Measurements from ENCODE around the gene CES2. TPM values are rescaled to one million over a fixed set of nuclear protein-coding genes. Genes with fewer than 3 reads are reported as not detected.

The CES2 gene
- total and polyA plus RNA-seq, 9 of the 15 experiments (the other 6 are each of a cell fraction or from before 2014, with no cell fraction given) = 2.2 to 37.9 (median 24.4) TPM

- ChIA-PET POLR2A (interaction anchor here (0.7 kb wide), 1 partner anchor 32 kb away, joined by 4 read pairs; no protein-coding TSS in a partner anchor), CTCF (ENCODE audit: low intra/inter-chr PET ratio) (no interaction called here)
- Histone ChIP-seq H3K79me2 (ENCODE audit: control insufficient read depth, insufficient read depth, low read length) (no peaks in the 10 kb centered on the region), H3K27me3 (ENCODE audit: control insufficient read depth in 2 of 2, insufficient read depth in 2 of 2, low read length in 2 of 2) (no peaks in the 10 kb centered on the region), H4K20me1 (replicated peaks; ENCODE audit: control insufficient read depth, insufficient read depth, low read length) (no peaks in the 10 kb centered on the region), H3K4me3 (no peak overlapping the region), H3K27ac (ENCODE audit: extremely low read depth, low read depth, low read length) (peak overlapping the region; percentile 87), H3K9ac (ENCODE audit: insufficient read depth in 1 of 2, low read depth in 2 of 2, low read length in 2 of 2) (peak overlapping the region; percentile 80 to 89; a peak in 2 of 4 replicates), H3K36me3 (ENCODE audit: control insufficient read depth, insufficient read depth, low read length) (no peaks in the 10 kb centered on the region), H3K4me1 (replicated peaks in 1 of 2; ENCODE audit: control insufficient read depth in 2 of 2, insufficient read depth in 2 of 2, low read length in 2 of 2) (peaks cover 30 to 51% of the 10 kb centered on the region in 2 experiments), H3K9me1 (ENCODE audit: control insufficient read depth, insufficient read depth, low read length) (no peaks in the 10 kb centered on the region), H2AFZ (ENCODE audit: low read depth, low read length) (peak overlapping the region; percentile 78), H3K4me2 (ENCODE audit: insufficient read depth, low read length) (peak overlapping the region; percentile 77), H3K9me3 (replicated peaks; ENCODE audit: control insufficient read depth, insufficient read depth, low read depth, low read length) (no peaks in the 10 kb centered on the region)
- ATAC-seq (no peak), DNase-seq (ENCODE audit: extremely low read depth in 1 of 4, low spot score in 3 of 4) (no peak), FAIRE-seq (no peak)
- intact Hi-C loops (cut with micrococcal nuclease) = loop anchor here (5.0 kb wide), 2 partner anchors 48 to 118 kb away; no protein-coding TSS in a partner anchor
- BruUV-seq (replicated peaks) = no TSS peak
- in situ Hi-C loops (cut with MboI) = loop anchor here (5.0 kb wide), 1 partner anchor 33 kb away; the partner anchor contains the start of gene CIAO2B
- WGBS (ENCODE audit: insufficient coverage, low coverage, missing lambda C conversion rate) = 43% methylated on average over 2 of the region's 2 CpGs
- TF ChIP-seq ADNP (tag; IDR thresholded peaks at IDR 0.05) (peak; percentile 100), ZNF140 (CRISPR knock-in tag; IDR thresholded peaks at IDR 0.05) (0 out of 2 replicates have a peak, but pooled peaks have one; percentile 3), COPS2 (conservative IDR thresholded peaks at IDR 0.05) (no peak), RBM25 (IDR thresholded peaks at IDR 0.05; ENCODE audit: low read depth, low read length, severe bottlenecking) (peak; percentile 97), HDAC1 (IDR thresholded peaks at IDR 0.05) (peak in 1 of 2 experiments; percentile 38; a peak in 1 of 4 replicates), SMARCA5 (IDR thresholded peaks at IDR 0.05) (peak; percentile 95), NR1H2 (CRISPR knock-in tag; IDR thresholded peaks at IDR 0.05) (peak; percentile 62; the same call in 1 of the 2 replicates), GTF2E2 (tag; IDR thresholded peaks at IDR 0.05) (no peak), ZNF217 (CRISPR knock-in tag; IDR thresholded peaks at IDR 0.05) (no peak), KDM1A (IDR thresholded peaks at IDR 0.05) (peak; percentile 91 to 97), CREM (IDR thresholded peaks at IDR 0.05; ENCODE audit: low read depth) (no peak), ESRRB (CRISPR knock-in tag; IDR thresholded peaks at IDR 0.05; ENCODE audit: borderline replicate concordance) (no peak), RCOR1 (IDR thresholded peaks at IDR 0.05; ENCODE audit: borderline replicate concordance in 1 of 2, low read depth in 2 of 2, low read length in 2 of 2) (peak in 1 of 2 experiments; percentile 91; a peak in 3 of 4 replicates), ZNF184 (CRISPR knock-in tag; IDR thresholded peaks at IDR 0.05) (no peak), CBX3 (IDR thresholded peaks at IDR 0.05; ENCODE audit: borderline replicate concordance in 1 of 2, low read length in 2 of 2) (peak in 1 of 2 experiments; percentile 85; a peak in 2 of 3 replicates), CBX1 (IDR thresholded peaks at IDR 0.05; ENCODE audit: low read depth) (peak; percentile 96), PHF20 (IDR thresholded peaks at IDR 0.05; ENCODE audit: partially characterized antibody) (peak; percentile 82), ZNF586 (CRISPR knock-in tag; conservative IDR thresholded peaks at IDR 0.05) (no peak), CHD4 (IDR thresholded peaks at IDR 0.05; ENCODE audit: insufficient read depth, insufficient replicate concordance, low read depth, low read length, poor library complexity, severe bottlenecking) (peak; percentile 99), ESRRA (IDR thresholded peaks at IDR 0.05; ENCODE audit: borderline replicate concordance, low read depth) (peak; percentile 99), HDAC2 (IDR thresholded peaks at IDR 0.05) (peak; percentile 97), MLLT1 (IDR thresholded peaks at IDR 0.05) (no peak), BCOR (IDR thresholded peaks at IDR 0.05) (peak; percentile 99)
Observed at GRCh38 chr16:66898933-66899309, 36.4 kb upstream of the CES2 start.
